Non-pigmented ciliary epithelial cell (primary cell): ENCODE measurements around the gene MMP23B.

Experiments
- DNase-seq: peaks from one replicate; pipeline ENCODE4 v3.0.0-alpha.2; 2010; ENCODE audit warnings: low read depth

MMP23B gene

DNA sequence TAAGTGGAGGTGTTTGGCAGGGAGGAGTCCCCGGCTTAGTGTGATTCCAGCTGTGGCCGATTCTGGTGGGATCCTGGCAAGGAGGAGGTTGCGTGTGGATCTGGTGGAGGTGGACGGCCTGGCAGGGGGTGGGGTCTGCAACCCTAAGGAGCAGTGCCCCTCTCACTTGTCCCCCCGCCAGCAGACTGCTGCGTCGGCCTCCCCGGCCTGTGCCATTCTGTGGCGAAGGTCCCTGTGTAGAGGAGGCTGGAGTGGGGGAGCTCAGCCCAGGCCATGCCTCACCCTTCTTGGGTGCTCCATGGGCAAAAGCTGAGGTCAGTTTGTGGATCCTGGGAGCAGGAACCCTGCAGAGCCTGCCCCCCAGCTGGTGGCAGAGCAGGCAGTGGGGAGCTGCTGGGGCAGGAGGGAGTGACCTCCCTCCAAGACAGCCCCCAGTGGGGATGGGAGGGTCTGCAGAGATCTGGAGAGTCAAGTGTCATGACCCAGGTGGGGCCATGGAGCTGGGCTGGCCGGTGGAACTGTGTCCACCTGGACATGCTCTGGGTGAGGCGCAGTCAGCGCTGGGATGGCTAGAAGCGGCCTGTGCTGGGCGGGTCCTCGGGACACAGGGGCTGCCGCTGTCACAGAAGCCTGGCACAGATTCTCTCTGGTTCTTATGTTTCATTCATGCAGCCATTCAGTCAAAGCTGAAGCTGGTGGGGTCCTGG is 11.4 kb upstream of the MMP23B start:
- no peak for DNase-seq

DNA sequence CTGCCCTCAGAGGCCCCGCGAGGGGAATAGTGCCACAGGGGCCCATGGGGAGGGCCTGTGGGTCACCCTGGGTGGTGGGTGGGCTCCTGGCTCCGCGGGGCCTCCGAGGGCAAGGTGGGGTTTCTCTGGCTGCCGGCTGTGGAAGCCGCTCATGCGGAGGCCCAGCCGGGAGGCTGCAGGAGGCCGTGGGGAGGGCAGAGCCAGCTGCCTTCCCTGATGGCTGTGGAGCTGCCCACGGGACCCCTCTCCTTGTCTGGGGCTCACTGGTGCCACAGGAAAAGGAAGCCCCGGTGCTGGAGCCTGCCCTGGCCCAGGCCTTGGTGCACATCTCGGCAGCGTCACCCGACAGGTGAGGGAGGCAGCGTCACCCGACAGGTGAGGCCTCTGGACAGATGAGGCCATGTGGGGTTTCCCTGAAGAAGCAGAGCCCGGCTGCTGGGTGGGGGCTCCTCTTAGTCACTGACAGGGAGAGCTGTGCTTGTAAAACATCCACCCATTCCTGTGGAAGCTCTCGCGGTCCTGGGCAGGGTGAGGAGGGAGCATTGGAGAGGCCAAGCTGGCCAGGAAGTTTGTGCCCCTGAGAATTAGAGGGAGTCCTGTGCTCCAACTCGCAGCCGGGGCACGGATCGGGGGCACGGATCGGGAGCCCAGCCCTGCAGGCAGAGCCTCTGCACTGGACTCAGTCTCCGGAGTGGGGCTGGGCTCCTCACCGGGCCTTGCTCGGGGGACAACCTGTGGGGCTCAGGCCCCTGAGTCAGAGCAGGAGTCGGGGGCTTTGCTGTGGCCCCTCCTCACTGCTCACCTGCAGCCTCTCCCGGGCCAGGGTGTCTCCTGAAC is 10.6 kb upstream of the MMP23B start:
- no peak for DNase-seq

DNA sequence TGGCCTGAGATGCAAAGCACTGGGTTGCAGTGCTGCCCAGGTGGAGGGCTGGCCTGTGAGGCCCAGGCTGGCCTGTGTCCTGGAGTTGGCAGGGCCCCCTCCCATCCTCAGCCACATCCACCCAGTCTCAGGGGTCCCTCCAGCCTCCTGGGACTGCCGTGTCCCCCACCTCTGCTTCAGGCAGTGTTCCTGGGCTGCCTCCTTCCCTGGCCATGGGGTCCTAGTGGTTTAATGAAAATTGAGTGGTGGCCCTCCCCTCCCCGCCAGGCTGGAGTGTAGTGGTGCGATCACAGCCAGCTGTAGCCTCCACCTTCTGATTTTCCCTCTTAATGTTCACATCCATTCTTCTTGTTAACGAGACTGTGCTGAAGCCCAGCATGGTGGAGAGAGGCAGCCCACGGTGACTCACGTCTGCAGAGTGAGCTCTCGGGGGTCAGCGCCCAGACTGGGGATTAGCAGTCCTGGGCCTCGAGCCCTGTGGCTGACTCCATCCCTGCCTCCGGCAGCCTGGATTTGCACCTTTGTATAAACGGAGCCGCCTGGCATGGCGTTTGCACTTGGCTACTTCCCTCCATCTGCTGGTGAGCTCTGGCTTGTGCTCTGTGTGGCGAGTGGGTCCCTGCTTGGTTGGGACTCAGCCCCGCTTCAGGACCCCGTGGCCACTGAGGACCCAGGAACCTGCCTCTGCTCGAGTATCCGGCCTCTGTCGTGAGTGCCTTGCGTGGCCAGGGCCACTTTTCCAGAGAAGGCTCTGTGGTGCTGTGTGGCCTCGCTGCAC is 9.8 kb upstream of the MMP23B start:
- DNase-seq = no peak

DNA sequence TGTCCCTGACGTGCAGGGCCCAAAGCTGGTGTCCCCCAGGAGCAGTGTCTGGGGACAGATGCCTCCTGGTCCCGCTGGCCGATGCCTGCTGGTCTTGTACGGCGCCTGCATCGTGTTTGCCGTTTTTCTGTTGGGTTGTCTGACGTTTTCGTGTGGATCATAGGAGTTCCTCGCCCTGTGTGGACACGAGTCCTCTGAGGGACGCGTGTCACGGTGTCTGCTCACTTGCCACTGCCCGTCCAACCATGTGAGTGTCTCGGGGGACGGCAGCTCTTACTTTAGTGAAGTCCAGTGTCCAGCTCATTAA is 9.2 kb upstream of the MMP23B start:
- no peak for DNase-seq

DNA sequence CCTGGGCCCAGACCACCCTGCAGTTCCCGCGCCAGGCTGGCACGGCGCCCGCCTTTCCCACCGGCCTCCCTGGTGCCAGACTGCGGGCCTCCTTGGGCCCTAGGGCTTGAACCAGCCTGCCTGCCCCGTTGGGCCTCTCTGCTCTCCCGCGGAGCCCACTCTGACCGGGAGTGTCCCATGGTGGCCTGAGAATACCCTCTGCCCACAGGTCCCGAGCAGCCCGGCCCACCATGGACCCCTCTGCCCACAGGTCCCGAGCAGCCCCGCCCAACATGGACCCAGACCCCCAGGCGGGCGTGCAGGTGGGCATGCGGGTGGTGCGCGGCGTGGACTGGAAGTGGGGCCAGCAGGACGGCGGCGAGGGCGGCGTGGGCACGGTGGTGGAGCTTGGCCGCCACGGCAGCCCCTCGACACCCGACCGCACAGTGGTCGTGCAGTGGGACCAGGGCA is 8.8 kb upstream of the MMP23B start:
- DNase-seq = no peak

DNA sequence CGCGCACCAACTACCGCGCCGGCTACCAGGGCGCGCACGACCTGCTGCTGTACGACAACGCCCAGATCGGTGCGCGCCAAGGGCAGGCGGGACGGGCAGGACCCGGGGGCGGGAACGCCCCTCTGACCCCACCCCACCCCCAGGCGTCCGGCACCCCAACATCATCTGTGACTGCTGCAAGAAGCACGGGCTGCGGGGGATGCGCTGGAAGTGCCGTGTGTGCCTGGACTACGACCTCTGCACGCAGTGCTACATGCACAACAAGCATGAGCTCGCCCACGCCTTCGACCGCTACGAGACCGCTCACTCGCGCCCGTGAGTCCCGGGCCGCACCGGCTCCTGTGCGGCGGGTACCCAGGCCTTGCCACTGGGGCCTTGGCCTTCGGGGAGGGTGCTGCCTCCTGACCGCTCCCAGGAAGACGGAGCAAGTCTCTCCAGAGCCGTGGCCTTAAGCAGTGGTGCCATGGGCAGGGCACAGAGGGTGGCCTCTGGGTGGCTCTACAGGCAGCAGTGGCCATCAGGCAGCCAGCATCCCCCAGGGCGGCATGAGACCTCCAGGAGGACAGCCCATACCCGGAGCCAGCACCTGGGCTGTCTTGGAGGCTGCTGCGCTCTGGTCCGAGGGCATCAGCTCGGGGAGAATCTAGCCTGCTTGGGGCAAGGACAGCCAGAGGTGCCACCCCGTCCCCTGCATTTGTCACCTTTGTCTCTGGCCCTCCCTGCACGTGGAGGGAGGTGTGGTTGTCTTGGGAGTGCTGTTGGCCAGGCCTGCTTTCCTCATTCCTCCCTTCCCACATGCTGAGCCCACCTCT is 8.1 kb upstream of the MMP23B start:
- no peak for DNase-seq

DNA sequence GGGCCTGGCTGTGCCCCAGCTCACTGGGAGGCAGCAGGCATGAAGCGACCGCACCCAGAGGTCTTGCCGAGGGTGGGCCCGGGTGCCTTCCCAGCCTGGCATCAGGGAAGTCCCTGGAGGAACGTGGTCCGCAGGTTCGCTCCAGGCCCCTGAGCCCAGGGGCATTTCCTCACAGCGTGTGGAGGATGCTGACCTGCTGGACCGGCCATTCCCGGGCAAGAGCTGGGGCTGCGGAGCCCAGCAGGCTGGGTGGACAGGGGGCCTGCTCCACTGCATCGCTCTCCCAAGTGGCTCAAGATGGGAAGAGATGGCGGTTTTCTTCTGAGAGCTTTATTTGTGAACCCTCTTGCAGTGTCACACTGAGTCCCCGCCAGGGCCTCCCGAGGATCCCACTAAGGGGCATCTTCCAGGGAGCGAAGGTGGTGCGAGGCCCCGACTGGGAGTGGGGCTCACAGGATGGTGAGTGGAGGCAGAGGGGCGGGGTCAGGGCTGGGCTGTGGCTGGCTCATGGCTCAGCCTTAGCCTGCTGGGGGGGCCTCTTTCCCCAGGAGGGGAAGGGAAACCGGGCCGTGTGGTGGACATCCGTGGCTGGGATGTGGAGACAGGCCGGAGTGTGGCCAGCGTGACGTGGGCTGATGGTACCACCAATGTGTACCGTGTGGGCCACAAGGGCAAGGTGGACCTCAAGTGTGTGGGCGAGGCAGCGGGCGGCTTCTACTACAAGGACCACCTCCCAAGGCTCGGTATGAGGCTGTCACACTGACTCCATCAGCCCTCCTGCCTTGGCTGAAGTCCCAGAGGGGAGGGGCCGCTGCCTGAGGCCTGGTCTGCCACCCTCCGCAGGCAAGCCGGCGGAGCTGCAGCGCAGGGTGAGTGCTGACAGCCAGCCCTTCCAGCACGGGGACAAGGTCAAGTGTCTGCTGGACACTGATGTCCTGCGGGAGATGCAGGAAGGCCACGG is 7.2 kb upstream of the MMP23B start:
- DNase-seq = no peak

DNA sequence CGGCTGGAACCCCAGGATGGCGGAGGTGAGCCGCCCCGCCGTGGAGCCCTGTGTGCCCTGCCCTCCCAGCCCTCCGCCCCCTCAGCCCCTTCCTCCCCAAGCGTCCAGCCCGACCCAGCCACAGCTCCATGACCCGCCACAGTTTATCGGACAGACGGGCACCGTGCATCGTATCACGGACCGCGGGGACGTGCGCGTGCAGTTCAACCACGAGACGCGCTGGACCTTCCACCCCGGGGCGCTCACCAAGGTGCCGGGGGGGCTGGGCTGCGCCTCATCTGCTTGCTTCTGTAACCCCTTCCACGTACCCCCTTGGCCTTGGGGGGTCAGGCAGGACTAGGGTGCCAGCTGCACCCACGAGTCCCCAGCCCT is 6.6 kb upstream of the MMP23B start:
- DNase-seq = no peak

DNA sequence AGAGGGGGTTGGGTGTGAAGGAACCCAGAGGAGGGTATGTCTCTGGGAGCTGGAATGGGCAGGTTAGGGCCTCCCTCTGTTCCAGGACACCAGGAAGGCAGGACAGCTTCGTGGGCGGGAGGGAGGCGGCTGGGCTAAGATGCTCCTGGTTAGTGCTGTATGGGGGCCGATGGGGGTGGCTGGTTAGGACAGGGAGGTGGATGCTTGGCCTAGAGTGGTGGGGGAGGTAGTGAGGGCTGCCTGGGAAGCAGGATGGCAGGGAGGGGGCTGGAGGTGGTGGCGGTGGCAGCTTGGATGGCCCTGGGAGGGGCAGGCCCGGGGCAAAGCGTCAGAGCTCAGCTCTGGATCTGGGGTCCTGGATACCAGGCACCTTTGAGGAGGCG is 6.2 kb upstream of the MMP23B start:
- DNase-seq = no peak

DNA sequence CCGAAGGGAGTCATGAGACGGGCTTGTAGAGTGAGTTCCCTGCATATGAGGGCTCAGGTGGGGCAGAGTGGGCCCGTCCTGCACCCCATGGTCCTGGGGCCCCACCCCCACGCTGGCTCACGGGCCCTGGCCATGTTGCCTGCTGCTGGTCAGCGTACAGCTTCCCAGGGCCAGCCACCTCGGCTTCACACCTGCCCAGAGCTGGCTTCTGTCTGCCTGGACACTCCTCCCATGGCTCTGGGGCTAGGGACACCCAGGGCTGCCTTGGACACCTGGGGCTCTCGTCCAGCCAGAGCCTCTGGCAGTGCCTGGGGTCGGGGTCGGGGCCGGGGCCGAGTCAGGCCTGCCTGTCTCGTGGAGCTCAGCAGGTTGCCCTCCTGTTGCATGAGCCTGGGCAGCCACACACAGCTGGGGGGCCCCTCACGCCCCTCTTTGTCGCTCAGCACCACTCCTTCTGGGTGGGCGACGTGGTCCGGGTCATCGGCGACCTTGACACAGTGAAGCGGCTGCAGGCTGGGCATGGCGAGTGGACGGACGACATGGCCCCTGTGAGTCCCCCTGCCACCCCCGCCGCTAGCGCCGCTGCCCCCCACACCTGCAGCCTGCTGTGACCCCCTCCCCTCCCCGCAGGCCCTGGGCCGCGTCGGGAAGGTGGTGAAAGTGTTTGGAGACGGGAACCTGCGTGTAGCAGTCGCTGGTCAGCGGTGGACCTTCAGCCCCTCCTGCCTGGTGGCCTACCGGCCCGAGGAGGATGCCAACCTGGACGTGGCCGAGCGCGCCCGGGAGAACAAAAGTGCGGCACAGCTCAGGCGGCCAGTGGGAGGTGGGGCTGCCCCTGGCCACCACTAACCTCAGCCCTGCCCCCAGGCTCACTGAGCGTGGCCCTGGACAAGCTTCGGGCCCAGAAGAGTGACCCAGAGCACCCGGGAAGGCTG is 5.5 kb upstream of the MMP23B start:
- no peak for DNase-seq

DNA sequence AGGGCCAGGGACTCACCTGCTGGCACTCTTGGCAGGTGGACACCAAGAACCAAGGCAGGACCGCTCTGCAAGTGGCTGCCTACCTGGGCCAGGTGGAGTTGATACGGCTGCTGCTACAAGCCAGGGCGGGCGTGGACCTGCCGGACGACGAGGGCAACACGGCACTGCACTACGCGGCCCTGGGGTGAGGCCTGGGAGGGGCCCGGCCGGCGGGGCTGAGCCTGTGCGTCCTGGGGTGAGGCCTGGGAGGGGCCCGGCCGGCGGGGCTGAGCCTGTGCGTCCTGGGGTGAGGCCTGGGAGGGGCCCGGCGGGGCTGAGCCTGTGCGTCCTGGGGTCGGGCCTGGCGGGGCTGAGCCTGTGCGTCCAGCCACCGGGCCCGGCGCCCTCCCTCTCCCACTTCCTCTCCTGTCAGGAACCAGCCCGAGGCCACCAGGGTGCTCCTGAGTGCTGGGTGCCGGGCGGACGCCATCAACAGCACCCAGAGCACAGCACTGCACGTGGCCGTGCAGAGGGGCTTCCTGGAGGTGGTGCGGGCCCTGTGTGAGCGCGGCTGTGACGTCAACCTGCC is 4.6 kb upstream of the MMP23B start:
- no peak for DNase-seq

DNA sequence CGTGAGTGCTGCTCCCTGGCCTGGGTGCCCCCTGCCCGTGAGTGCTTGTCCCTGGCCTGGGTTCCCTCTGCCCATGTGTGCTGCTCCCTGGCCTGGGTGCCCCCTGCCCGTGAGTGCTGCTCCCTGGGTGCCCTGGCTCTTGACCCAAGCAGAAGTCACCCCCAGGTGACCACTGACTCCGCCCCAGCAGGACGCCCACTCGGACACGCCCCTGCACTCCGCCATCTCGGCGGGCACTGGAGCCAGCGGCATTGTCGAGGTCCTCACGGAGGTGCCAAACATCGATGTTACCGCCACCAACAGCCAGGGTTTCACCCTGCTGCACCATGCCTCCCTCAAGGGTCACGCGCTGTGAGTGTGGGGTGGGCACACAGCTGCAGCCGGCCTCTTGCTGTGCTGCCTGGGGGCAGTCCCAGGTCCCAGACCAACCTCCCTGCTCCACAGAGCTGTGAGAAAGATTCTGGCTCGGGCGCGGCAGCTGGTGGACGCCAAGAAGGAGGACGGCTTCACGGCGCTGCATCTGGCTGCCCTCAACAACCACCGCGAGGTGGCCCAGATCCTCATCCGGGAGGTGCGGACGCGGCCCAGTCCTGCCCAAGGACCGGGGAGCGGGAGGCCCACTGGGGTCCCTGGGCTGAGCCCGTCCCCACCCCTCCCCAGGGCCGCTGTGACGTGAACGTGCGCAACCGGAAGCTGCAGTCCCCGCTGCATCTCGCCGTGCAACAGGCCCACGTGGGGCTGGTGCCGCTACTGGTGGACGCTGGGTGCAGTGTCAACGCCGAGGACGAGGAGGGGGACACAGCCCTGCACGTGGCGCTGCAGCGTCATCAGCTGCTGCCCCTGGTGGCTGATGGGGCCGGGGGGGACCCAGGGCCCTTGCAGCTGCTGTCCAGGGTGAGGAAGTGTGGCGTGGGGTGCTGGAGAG is 3.9 kb upstream of the MMP23B start:
- no peak for DNase-seq

DNA sequence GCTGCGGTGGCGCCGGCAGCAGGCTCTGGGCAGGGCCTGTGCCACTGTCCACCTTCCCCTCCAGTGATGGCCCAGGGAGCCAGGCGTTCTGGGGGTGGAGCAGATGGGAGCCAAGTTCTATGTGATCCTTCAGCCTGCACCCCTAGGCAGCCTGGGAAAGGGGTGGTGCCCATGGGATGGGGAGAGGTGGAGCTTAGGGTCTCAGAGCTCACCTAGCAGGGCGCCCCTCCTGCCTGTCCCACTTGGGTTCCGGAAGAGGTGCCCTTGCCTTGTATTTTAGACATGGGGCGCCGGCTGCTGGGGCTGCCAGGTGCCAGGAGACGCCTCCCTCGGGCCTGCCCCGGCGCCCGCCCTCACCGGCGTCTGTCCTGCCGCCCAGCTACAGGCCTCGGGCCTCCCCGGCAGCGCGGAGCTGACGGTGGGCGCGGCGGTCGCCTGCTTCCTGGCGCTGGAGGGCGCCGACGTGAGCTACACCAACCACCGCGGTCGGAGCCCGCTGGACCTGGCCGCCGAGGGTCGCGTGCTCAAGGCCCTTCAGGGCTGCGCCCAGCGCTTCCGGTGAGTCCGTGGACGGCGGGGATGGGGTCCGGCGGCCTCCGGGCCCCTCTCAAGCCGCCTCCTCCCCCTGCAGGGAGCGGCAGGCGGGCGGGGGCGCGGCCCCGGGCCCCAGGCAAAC is 3.1 kb upstream of the MMP23B start:
- DNase-seq = no peak

DNA sequence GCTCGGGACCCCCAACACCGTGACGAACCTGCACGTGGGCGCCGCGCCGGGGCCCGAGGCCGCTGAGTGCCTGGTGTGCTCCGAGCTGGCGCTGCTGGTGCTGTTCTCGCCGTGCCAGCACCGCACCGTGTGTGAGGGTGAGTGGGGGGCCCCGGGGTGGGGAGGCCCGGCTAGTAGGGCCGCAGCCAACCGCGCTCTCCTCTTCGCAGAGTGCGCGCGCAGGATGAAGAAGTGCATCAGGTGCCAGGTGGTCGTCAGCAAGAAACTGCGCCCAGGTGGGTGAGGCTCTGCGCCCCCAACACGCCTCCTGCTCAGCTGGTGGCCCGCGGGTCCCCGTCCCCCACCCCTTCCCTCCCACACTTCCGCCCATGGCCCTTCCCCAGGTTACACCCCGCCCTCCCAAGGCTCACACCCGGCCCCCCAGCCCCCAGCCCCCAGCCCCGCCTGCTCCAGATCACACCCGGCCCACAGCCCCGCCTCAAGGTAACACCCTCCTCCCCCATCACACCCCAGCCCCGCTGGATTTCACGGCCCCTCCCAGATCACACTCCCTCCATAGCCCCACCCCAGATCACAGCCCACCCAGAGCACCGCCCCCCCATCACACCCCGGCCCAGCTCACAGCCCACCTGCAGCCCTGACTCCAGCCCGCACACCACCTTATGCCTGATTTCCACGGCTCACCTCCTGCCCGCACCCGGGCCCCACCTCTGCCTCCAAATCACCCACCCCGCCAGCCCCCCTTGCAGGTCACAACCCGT is 2.4 kb upstream of the MMP23B start:
- DNase-seq = no peak

DNA sequence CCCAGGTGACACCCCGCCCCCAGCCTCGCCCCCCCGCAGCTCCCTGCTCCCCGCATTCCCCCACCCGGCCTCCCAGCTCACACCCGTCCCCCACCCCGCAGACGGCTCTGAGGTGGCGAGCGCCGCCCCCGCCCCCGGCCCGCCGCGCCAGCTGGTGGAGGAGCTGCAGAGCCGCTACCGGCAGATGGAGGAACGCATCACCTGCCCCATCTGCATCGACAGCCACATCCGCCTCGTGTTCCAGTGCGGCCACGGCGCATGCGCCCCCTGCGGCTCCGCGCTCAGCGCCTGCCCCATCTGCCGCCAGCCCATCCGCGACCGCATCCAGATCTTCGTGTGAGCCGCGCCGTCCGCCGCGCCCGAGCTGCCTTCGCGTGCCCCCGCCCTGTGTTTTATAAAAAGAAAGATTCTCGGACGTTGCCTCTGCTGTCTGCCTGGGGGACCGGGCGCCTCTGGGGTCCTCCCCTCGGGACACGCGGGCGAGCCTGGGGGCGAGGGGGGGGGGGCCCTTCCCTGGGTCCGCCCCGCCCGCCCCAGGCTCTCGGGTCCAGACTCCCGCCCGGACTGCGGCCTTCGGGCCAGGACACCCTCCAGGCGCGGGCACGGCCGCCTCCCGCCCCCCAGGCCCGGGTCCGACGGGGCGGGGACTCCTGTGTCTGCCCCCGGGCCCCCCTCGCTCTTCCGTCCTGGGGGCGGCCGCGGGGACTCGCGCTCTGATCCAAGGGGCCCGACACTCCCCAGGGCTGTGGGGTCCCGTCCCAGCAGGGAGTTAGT is 1.6 kb upstream of the MMP23B start:
- DNase-seq = no peak
